HepG2 (cell line): ENCODE measurements around the gene SLC25A22. TPM values are rescaled to one million over a fixed set of nuclear protein-coding genes. Genes with fewer than 3 reads are reported as not detected.

ENCODE experiments used
- CCAR2 ChIP-seq: fragments of 200-400 bp; formaldehyde crosslinking; optimal IDR thresholded peaks from 2 replicates; pipeline ENCODE3; 2018; ENCODE audit warnings: low read depth, mild to moderate bottlenecking, low read length, moderate library complexity
- FOXO4 ChIP-seq: sonication (generic); formaldehyde crosslinking; conservative IDR thresholded peaks from 2 replicates; pipeline ENCODE4 v1.8.1; 2023; ENCODE audit warnings: missing genetic modification reagents
- GABPA ChIP-seq, 2 experiments: IDR thresholded peaks; 2 replicates each; pipeline ENCODE4 v1.6.1; 2011 to 2016; ENCODE audit warnings: low read depth in 2 of 2, low read length in 1 of 2, missing biosample characterization in 1 of 2, missing genetic modification characterization in 1 of 2
- HNRNPH1 ChIP-seq: fragments of 200-400 bp; formaldehyde crosslinking; optimal IDR thresholded peaks from 2 replicates; pipeline ENCODE3; 2017; ENCODE audit warnings: mild to moderate bottlenecking, low read depth, low read length
- HNRNPK ChIP-seq: fragments of 200-400 bp; formaldehyde crosslinking; IDR thresholded peaks from 2 replicates; pipeline ENCODE4 v1.6.1; 2018; ENCODE audit warnings: low read length, low read depth, moderate library complexity, mild to moderate bottlenecking; ENCODE audit not compliant: poor library complexity, severe bottlenecking
- KDM4B ChIP-seq: sonication (generic); formaldehyde crosslinking; IDR thresholded peaks from 2 replicates; pipeline ENCODE4 v1.4.0; 2020; ENCODE audit warnings: missing genetic modification reagents
- MAX ChIP-seq: IDR thresholded peaks from 2 replicates; pipeline ENCODE4 v1.6.1; 2012; ENCODE audit warnings: inconsistent platforms
- MTA3 ChIP-seq: sonication (generic); formaldehyde crosslinking; IDR thresholded peaks from 2 replicates; pipeline ENCODE4 v1.4.0; 2020; ENCODE audit warnings: missing genetic modification reagents
- MYC ChIP-seq: sonication (generic); formaldehyde crosslinking; IDR thresholded peaks from 2 replicates; pipeline ENCODE4 v1.9.0; 2021; ENCODE audit warnings: missing genetic modification reagents, borderline replicate concordance
- NR3C1 ChIP-seq: sonication (generic); formaldehyde crosslinking; IDR thresholded peaks from 2 replicates; pipeline ENCODE4 v1.4.0; 2020; ENCODE audit warnings: missing genetic modification reagents
- RBM22 ChIP-seq: fragments of 200-400 bp; formaldehyde crosslinking; optimal IDR thresholded peaks from 2 replicates; pipeline ENCODE3; 2017; ENCODE audit warnings: mild to moderate bottlenecking, low read length, moderate library complexity
- SMAD9 ChIP-seq: sonication (generic); formaldehyde crosslinking; IDR thresholded peaks from 2 replicates; pipeline ENCODE4 v1.5.1; 2020; ENCODE audit warnings: mild to moderate bottlenecking, missing genetic modification reagents
- STAG1 ChIP-seq: sonication (generic); formaldehyde crosslinking; IDR thresholded peaks from 2 replicates; pipeline ENCODE4 v1.4.0; 2020; ENCODE audit warnings: missing genetic modification reagents
- TCF7L2 ChIP-seq: IDR thresholded peaks from 2 replicates; pipeline ENCODE4 v1.6.1; 2011; ENCODE audit warnings: mild to moderate bottlenecking, low read depth, low read length, moderate library complexity
- YEATS2 ChIP-seq: sonication (generic); formaldehyde crosslinking; IDR thresholded peaks from 2 replicates; pipeline ENCODE4 v1.4.0; 2020; ENCODE audit warnings: missing genetic modification reagents, borderline replicate concordance
- ZFP82 ChIP-seq: sonication (generic); formaldehyde crosslinking; IDR thresholded peaks from 2 replicates; pipeline ENCODE4 v1.5.1; 2020; ENCODE audit warnings: mild to moderate bottlenecking, missing genetic modification reagents, borderline replicate concordance
- ZFY ChIP-seq: sonication (generic); formaldehyde crosslinking; IDR thresholded peaks from 2 replicates; pipeline ENCODE4 v1.4.0; 2020; ENCODE audit warnings: missing genetic modification reagents
- ZKSCAN1 ChIP-seq: fragments of 150-350 bp; IDR thresholded peaks from 2 replicates; pipeline ENCODE4 v1.6.1; 2014; ENCODE audit warnings: low read length
- ZKSCAN8 ChIP-seq: IDR thresholded peaks from 2 replicates; pipeline ENCODE4 v1.6.1; 2016; ENCODE audit warnings: borderline replicate concordance, missing genetic modification reagents, missing compliant biosample characterization
- ZNF225 ChIP-seq: sonication (generic); formaldehyde crosslinking; IDR thresholded peaks from 2 replicates; pipeline ENCODE4 v1.4.0; 2020; ENCODE audit warnings: mild to moderate bottlenecking, missing genetic modification reagents
- ZNF274 ChIP-seq: sonication (generic); formaldehyde crosslinking; IDR thresholded peaks from 2 replicates; pipeline ENCODE4 v1.5.1; 2020; ENCODE audit warnings: mild to moderate bottlenecking, missing genetic modification reagents
- ZNF589 ChIP-seq: sonication (generic); formaldehyde crosslinking; conservative IDR thresholded peaks from 2 replicates; pipeline ENCODE4 v1.8.0; 2022; ENCODE audit warnings: mild to moderate bottlenecking, moderate library complexity, missing genetic modification reagents
- ZNF597 ChIP-seq: sonication (generic); formaldehyde crosslinking; IDR thresholded peaks from 2 replicates; pipeline ENCODE4 v1.5.0; 2020; ENCODE audit warnings: missing genetic modification reagents
- ZNF672 ChIP-seq: sonication (generic); formaldehyde crosslinking; IDR thresholded peaks from 2 replicates; pipeline ENCODE4 v1.8.1; 2022; ENCODE audit warnings: missing genetic modification reagents
- ZNF713 ChIP-seq: sonication (generic); formaldehyde crosslinking; IDR thresholded peaks from 2 replicates; pipeline ENCODE4 v1.4.0; 2020; ENCODE audit warnings: mild to moderate bottlenecking, missing genetic modification reagents
- ZNF724P ChIP-seq: sonication (generic); formaldehyde crosslinking; IDR thresholded peaks from 2 replicates; pipeline ENCODE4 v1.8.0; 2022; ENCODE audit warnings: missing genetic modification reagents, borderline replicate concordance
- polyA plus RNA-seq, 8 experiments: library from polyadenylated mRNA; depleted of rRNA in 3 of 8; stranded (reverse) in 7 of 8; unstranded in 1 of 8; fragments of >200 nt; fragmentation: Illumina TruSeq in 4 of 8; extraction: Trizol in 4 of 8; gene quantifications; 2 replicates each; pipeline versions ENCODE4 v1.2.1 to v1.2.3, GENCODE V29; 2011 to 2016; ENCODE audit warnings: low read depth in 4 of 8, missing spikeins in 1 of 8, mixed read lengths in 1 of 8; ENCODE audit not compliant: insufficient read depth in 1 of 8
- total RNA-seq, 5 experiments: library from RNA; depleted of rRNA; stranded (reverse); fragments of >200 nt; fragmentation: Illumina TruSeq; extraction: Trizol; gene quantifications; 2 replicates each; pipeline ENCODE4 v1.2.3, GENCODE V29; 2016; ENCODE audit warnings: low read depth in 1 of 5
- TF ChIP-seq, protein P1 (sequence below): sonication (generic); formaldehyde crosslinking; IDR thresholded peaks from 2 replicates; pipeline ENCODE4 v1.8.1; 2023; ENCODE audit warnings: missing genetic modification reagents, inconsistent platforms, borderline replicate concordance

The SLC25A22 gene
- total and polyA plus RNA-seq, 2 of the 13 experiments (the other 11 are each of a cell fraction or from before 2014, with no cell fraction given) = 12.4 to 19.2 TPM

GRCh38 chr11:830295-831117 lies 32.4 kb upstream of the SLC25A22 start (continued):
- TF ChIP-seq FOXO4 (CRISPR knock-in tag) (no peak), ZNF672 (no peak), MYC (CRISPR knock-in tag) (peak; percentile 85), KDM4B (CRISPR knock-in tag) (no peak), ZNF713 (0 out of 2 replicates have a peak, but pooled peaks have one; percentile 59), YEATS2 (CRISPR knock-in tag) (no peak), GABPA (IDR thresholded peaks at IDR 0.05; ENCODE audit: low read depth, low read length) (no peak), GABPA (CRISPR knock-in tag; IDR thresholded peaks at IDR 0.05; ENCODE audit: low read depth) (no peak), ZNF724P (0 out of 2 replicates have a peak, but pooled peaks have one; percentile 59), MTA3 (CRISPR knock-in tag) (no peak), HNRNPK (no peak), ZNF225 (CRISPR knock-in tag) (no peak), ZKSCAN1 (no peak), MAX (peak; percentile 76; the same call in 1 of the 2 replicates), TCF7L2 (no peak), NR3C1 (CRISPR knock-in tag) (no peak), ZFY (CRISPR knock-in tag) (0 out of 2 replicates have a peak, but pooled peaks have one; percentile 18), CCAR2 (no peak), STAG1 (CRISPR knock-in tag) (no peak), ZNF597 (CRISPR knock-in tag) (no peak), RBM22 (no peak), ZNF274 (CRISPR knock-in tag) (peak; percentile 87), SMAD9 (CRISPR knock-in tag) (no peak), ZNF589 (CRISPR knock-in tag) (no peak), ZFP82 (CRISPR knock-in tag) (no peak), HNRNPH1 (no peak), ZKSCAN8 (CRISPR knock-in tag) (no peak)
- TF ChIP-seq, protein P1, sequence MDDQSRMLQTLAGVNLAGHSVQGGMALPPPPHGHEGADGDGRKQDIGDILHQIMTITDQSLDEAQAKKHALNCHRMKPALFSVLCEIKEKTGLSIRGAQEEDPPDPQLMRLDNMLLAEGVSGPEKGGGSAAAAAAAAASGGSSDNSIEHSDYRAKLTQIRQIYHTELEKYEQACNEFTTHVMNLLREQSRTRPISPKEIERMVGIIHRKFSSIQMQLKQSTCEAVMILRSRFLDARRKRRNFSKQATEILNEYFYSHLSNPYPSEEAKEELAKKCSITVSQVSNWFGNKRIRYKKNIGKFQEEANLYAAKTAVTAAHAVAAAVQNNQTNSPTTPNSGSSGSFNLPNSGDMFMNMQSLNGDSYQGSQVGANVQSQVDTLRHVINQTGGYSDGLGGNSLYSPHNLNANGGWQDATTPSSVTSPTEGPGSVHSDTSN (CRISPR knock-in tag) = no peak
